UCSD-AML1 (cell line): ENCODE measurements around the gene ELAPOR1.
A peak's percentile ranks its signal among the peaks of the same experiment; 100 is the strongest.
"Not testable (repeated sequence)": the region's sequence is repeated elsewhere in the genome, so short reads cannot be mapped to it uniquely, and the experiment has no call there.

Experiments
- DNase-seq: peaks from one replicate; lab custom pipeline; 2025; ENCODE audit not compliant: unreplicated experiment; lab: John Stamatoyannopoulos, UW

The ELAPOR1 gene

DNA sequence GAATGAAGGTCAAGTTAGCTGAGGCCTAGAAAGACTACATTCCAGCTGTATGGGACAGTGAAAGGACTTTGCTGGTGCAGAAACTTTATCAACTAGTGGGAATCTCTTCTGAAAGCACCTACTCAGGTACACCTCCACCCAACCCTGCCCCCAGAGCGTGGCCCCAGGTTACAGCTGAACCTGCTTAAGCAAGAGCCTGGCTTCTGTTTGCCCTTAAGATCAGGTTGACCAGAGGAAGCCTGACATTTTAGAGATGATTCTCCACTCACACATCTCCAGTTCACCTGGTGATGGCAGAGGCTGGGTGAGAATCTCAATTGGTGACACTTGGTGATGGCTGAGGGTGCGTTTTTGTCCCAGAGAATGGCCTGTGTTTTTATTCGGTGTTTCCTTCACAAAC is 24.0 kb downstream of the ELAPOR1 start:
- no peak for DNase-seq

GRCh38 chr1:109138358-109138757 is 24.4 kb downstream of the ELAPOR1 start:
- DNase-seq, result no peak

DNA sequence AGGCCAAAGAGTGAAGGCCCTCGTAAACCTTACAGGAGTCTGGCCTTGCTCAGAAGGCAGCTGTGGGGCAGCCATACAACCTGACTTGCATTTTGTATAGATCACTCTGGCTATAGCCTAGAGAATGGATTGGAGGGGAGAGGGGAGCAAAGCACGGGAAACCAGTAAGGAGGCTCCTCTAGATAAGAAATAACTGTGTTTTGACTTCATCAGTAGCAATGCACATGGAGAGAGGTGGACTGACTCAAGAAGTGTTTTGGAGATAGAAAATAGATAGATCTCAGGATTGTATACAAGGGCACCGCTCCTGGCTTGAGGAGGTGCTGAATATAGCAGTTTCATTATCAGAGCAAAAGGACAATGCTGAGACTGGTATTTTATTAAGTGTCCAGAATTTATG is 26.5 kb downstream of the ELAPOR1 start:
- no peak for DNase-seq

DNA sequence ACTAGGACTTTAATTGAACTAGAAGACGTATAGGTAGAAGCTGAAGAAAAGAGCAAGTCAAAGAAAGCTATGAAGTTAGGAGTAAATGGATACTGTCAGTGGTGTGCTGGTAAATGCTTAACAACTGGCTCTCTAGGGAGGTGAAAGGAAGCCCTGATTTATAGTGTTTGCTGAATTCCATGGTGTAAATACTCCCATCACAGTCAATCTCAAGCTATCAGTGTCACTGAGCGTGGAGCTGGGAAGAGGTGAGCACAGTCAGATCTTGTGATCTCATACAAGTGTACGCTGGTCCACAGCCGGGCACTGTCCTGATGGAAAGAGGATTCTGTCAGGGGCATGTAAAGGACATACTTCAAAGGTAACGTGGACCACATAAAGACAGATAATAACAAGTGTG is 28.3 kb downstream of the ELAPOR1 start:
- no peak for DNase-seq

- not testable (repeated sequence) for DNase-seq
Observed at GRCh38 chr1:109142725-109143124, 28.8 kb downstream of the ELAPOR1 start.

DNA sequence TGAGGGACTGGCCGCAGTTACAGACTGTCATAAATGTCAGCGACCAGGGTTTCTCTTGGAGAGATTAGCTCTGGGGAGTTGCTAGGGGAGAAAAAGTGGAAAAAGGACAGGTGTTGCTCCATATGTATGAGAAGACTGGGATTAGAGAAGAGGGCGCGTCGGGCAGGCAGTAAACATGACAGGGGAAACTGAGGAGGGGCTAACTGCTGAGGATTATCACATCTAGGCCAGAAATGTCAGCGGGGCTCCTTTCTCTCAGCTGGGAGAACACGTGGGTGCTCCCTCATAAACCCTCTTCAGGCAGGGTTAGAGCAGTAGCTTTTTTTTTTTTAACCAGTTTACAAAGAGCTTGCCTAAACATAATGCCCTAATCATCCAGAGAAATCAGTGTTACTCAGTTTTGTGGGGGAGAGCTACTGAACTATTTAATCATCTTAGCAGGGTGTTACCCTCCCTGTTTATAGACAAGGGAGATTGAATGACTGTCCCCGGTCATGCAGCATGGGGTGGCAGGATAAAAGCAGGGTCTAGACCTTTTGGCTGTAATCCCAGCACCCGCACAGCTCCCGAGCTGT is 35.2 kb downstream of the ELAPOR1 start:
- no peak for DNase-seq

DNA sequence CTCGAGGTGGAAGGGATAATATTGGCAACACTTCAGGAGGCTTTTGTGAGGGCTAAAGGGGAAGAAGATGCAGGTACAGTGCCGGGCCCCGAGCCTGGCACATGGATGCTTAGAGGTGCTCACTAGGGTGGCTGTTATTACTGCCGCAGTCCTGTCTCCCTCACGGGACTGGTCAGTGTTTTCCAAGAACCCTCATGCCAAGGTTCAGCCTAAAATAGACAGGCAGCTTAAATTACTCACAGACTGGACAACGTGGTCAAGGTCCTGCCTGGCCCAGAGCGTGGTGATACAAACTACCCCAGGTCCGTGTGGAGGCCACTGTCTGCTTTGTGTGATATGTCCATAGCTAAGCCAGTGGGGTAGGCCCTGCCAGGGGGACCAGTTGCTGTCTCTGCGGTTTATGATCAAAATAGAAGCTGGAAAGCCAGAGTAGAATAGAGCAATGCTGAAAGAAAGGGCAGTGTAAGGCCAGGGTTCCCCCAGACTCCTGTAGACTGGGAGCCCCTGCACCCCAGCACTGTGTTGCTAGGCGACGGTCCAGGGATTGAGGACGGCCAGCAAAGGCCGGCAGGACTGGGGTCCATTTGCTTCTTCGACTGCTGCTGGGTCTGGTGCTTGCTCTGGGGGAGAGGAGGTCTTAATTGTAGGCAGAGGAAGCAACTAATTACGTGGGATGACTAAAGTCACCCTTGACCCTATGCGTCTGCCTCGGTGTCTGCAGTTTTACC is 36.1 kb downstream of the ELAPOR1 start:
- DNase-seq, result no peak

DNA sequence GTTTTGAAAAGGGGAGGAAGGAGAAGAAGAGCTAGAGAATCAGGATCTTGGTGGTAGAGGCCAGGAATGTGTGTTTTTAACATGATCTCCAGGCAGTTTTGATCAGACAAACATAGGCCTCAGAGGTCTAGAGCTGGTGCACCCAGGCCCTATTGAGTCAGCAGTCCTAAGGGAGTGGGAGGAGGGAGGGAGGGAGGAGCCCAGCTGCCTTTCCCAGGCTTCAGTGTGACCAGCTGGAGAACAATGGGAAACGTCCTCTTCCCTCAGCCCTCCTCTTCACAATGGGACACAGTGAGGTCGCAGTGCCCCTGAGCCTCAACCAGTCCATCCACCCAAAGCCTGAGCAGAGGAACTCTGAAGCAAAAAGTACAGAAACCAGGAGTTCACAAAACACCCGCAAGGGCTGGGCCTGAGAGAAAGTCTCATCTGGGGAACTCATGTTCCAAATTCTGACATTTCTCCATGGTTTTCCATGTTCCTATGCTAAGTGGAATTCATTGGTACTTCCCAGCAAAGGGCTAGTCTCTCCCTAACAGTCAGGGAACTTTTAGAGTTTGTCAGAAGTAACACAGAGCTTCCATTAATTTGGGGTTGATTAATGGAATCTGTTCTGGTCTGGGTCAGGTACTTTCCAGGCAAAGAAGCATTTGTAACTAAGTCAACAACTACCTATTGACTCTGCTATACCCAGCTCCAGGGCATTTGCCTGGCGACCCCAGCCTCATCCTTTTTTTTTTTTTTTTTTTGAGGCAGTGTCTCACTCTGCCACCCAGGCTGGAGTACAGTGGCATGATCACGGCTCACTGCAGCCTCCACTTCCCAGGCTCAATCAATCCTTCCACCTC is 37.5 kb downstream of the ELAPOR1 start:
- DNase-seq, result no peak

- DNase-seq, result no peak
Observed at GRCh38 chr1:109152196-109152595, 38.3 kb downstream of the ELAPOR1 start.

- DNase-seq, result no peak
Observed at GRCh38 chr1:109156916-109157385, 43.0 kb downstream of the ELAPOR1 start.

- DNase-seq, result no peak
Observed at GRCh38 chr1:109158433-109158832, 44.5 kb downstream of the ELAPOR1 start.

GRCh38 chr1:109159326-109159725 is 45.4 kb downstream of the ELAPOR1 start:
- DNase-seq, result no peak

- no peak for DNase-seq
Observed at GRCh38 chr1:109160071-109160840, 46.3 kb downstream of the ELAPOR1 start.

- peak; percentile 53 for DNase-seq
Observed at GRCh38 chr1:109161858-109162606, 48.1 kb downstream of the ELAPOR1 start.

- DNase-seq, result no peak
Observed at GRCh38 chr1:109162626-109163025, 48.7 kb downstream of the ELAPOR1 start.

DNA sequence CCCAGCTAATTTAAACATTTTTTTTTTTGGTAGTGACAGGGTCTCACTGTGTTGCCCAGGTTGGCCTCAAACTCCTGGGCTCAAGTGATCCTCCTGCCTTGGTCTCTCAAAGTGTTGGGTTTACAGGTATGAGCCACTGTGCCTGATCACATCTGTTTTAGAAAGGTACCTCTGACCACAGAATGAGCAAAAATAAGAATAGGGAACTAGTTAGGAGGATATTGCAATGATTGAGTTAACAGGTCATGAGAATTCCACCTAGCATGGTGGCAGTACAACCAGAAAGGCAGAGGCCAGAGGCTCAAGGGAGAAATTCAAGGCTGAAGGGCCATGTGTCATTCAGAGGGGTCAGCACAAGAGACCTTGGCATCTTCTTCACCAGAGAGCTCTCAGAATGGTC is 49.6 kb downstream of the ELAPOR1 start:
- DNase-seq, result no peak
